Measurements from ENCODE around the gene SND1.

SND1 gene

DNA sequence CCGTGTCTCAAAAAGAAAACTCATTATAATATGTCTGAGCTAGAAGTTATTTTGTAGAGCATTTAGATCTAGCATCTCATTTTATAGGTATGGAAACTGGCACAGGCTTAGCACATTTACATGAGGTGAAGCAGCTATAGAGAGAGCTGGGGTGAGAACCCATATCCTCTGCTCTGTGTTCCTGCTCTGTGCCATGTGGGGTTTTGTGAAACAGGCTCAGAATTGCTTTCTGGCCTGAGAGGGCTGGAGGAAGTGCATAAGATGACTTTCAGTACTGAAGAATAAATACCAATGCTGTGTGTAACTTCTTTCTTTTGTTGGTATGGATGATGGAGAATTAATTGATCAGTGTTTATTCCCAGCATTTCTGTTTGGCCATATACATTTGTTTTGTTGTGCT lies 220.1 kb downstream of the SND1 start:
- no CpG with 5 or more reads among the region's 1 CpG for WGBS (ENCODE audit: insufficient coverage)
- Histone ChIP-seq H3K4me1 (ENCODE audit: control extremely low read depth in 1 of 4, control insufficient read depth in 4 of 4, insufficient read depth in 4 of 4, low read length in 3 of 4) (no peaks in the 10 kb centered on the region), H3K27ac (ENCODE audit: insufficient read depth in 1 of 2, low read depth in 1 of 2, low read length in 2 of 2, poor library complexity in 1 of 2, severe bottlenecking in 2 of 2) (no peak overlapping the region), H3K9me3 (ENCODE audit: control extremely low read depth in 1 of 5, control insufficient read depth in 4 of 5, insufficient read depth in 2 of 5, low read depth in 1 of 5, low read length in 4 of 5) (no peaks in the 10 kb centered on the region), H3K4me3 (ENCODE audit: control insufficient read depth in 1 of 7, extremely low read depth in 1 of 7, insufficient read depth in 4 of 7, low read depth in 2 of 7, low read length in 6 of 7) (no peak overlapping the region), H3K36me3 (ENCODE audit: control insufficient read depth in 4 of 4, insufficient read depth in 4 of 4, low read length in 3 of 4) (peaks cover 0 to 9% (median 3%) of the 10 kb centered on the region in 4 experiments), H3K27me3 (replicated peaks in 2 of 5; ENCODE audit: control insufficient read depth in 4 of 5, insufficient read depth in 5 of 5, low read length in 4 of 5) (no peaks in the 10 kb centered on the region)
- ChIA-PET POLR2A (no interaction called here), CTCF (no interaction called here)
- peak in 1 of 3 donors; percentile 8 for DNase-seq

GRCh38 chr7:127873151-127873550 lies 221.2 kb downstream of the SND1 start:
- ChIA-PET CTCF (no interaction called here), POLR2A (no interaction called here)

DNA sequence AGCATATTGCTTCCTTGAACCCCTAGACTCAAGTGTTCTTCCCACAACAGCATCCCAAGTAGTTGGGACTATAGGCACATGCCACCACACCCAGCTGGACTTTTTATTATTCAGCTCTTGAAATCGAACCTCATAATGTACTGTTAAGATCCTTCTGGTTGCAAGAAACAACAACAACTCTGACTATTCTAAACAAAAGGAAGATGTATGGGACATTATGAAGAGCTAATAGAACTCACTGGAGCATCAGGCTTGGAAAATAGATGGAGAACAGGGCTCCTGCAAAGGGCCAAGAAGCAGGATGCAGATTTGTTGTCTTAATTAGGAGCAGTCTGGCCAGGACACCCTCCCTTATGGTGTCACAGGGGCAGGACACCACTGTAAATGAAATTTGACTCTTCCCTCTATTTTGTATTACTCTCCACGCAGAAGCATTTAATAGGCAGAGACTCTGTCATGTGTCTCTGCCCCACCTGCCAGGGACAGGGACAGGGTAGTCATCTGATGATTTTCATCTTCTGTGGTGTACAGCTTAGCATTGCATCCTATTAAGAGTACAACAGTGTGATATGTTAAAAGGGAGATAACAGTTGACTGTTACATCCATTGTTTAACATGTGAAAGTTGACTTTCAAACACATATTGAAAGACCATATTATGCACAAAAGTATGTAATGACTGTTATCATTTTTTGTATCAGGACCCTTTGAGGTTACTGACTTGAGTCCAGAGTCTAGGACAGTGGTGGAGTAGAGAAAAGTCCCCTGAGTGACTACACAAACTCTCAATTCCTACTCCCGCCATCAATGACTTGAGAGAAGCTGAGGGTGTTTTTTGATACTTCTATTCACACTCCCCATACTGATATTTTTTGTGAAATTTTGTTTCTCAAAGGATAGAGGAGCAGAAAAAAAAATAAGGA lies 222.0 kb downstream of the SND1 start:
- POLR2A ChIA-PET: no interaction called here
- H3K4me1 ChIP-seq (ENCODE audit: control extremely low read depth in 1 of 4, control insufficient read depth in 4 of 4, insufficient read depth in 4 of 4, low read length in 3 of 4): peaks cover 0 to 3% (median 2%) of the 10 kb centered on the region in 4 experiments
- H3K9me3 ChIP-seq (ENCODE audit: control extremely low read depth in 1 of 5, control insufficient read depth in 4 of 5, insufficient read depth in 2 of 5, low read depth in 1 of 5, low read length in 4 of 5): no peaks in the 10 kb centered on the region
- DNase-seq: no peak
- no peaks in the 10 kb centered on the region for H3K27me3 ChIP-seq (replicated peaks in 2 of 5; ENCODE audit: control insufficient read depth in 4 of 5, insufficient read depth in 5 of 5, low read length in 4 of 5)
- H3K36me3 ChIP-seq (ENCODE audit: control insufficient read depth in 4 of 4, insufficient read depth in 4 of 4, low read length in 3 of 4): peaks cover 0 to 9% (median 0%) of the 10 kb centered on the region in 4 experiments
- no peak overlapping the region for H3K27ac ChIP-seq (ENCODE audit: insufficient read depth in 1 of 2, low read depth in 1 of 2, low read length in 2 of 2, poor library complexity in 1 of 2, severe bottlenecking in 2 of 2)
- H3K4me3 ChIP-seq (ENCODE audit: control insufficient read depth in 1 of 7, extremely low read depth in 1 of 7, insufficient read depth in 4 of 7, low read depth in 2 of 7, low read length in 6 of 7): no peak overlapping the region
- CTCF ChIA-PET: no interaction called here
- 100% methylated on average over 2 of the region's 3 CpGs for WGBS (ENCODE audit: insufficient coverage)

More at GRCh38 chr7:127873151-127873550, 221.2 kb downstream of the SND1 start:
- no peak for DNase-seq
- Histone ChIP-seq H3K27me3 (replicated peaks in 2 of 5; ENCODE audit: control insufficient read depth in 4 of 5, insufficient read depth in 5 of 5, low read length in 4 of 5) (no peaks in the 10 kb centered on the region), H3K9me3 (ENCODE audit: control extremely low read depth in 1 of 5, control insufficient read depth in 4 of 5, insufficient read depth in 2 of 5, low read depth in 1 of 5, low read length in 4 of 5) (no peaks in the 10 kb centered on the region), H3K4me1 (ENCODE audit: control extremely low read depth in 1 of 4, control insufficient read depth in 4 of 4, insufficient read depth in 4 of 4, low read length in 3 of 4) (peaks cover 0 to 3% (median 2%) of the 10 kb centered on the region in 4 experiments), H3K4me3 (ENCODE audit: control insufficient read depth in 1 of 7, extremely low read depth in 1 of 7, insufficient read depth in 4 of 7, low read depth in 2 of 7, low read length in 6 of 7) (no peak overlapping the region), H3K36me3 (ENCODE audit: control insufficient read depth in 4 of 4, insufficient read depth in 4 of 4, low read length in 3 of 4) (peaks cover 0 to 9% (median under 1%) of the 10 kb centered on the region in 4 experiments), H3K27ac (ENCODE audit: insufficient read depth in 1 of 2, low read depth in 1 of 2, low read length in 2 of 2, poor library complexity in 1 of 2, severe bottlenecking in 2 of 2) (no peak overlapping the region)
- 100% methylated on average over 2 of the region's 3 CpGs for WGBS (ENCODE audit: insufficient coverage)

DNA sequence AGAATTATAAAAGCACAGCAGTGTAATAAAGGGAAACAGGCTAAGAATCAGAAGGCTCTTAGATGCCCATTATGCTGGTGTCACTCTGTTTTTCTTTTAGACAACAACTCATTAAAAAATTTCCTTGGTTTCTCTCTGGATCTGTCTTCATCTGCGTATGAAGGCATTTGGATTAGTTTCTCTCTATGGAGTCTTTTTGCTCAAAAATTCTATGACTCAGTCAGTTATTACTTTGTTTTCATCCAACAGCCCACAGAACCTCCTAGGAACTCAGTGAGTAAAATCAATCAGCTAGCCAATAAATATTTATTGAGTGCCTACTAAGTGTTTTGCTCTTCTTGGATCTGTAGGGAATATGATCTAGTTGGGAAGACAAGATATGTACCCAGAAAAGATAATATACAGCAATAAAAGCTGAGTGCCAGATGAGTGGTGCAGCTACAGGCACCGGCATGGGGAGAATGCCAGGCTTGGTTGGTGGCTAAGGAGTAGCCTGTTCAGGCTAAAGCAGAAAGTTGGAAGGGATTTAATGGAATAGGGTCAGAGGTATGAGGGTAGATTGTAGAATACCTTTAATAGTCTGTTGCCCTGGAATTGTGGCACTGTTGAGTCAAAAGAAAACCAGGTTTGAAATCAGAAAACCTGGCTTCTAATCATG lies 223.1 kb downstream of the SND1 start:
- ChIA-PET POLR2A (no interaction called here), CTCF (no interaction called here)
- Histone ChIP-seq H3K27me3 (replicated peaks in 2 of 5; ENCODE audit: control insufficient read depth in 4 of 5, insufficient read depth in 5 of 5, low read length in 4 of 5) (no peaks in the 10 kb centered on the region), H3K4me1 (ENCODE audit: control extremely low read depth in 1 of 4, control insufficient read depth in 4 of 4, insufficient read depth in 4 of 4, low read length in 3 of 4) (peaks cover 0 to 3% (median 2%) of the 10 kb centered on the region in 4 experiments), H3K9me3 (ENCODE audit: control extremely low read depth in 1 of 5, control insufficient read depth in 4 of 5, insufficient read depth in 2 of 5, low read depth in 1 of 5, low read length in 4 of 5) (no peaks in the 10 kb centered on the region), H3K36me3 (ENCODE audit: control insufficient read depth in 4 of 4, insufficient read depth in 4 of 4, low read length in 3 of 4) (peaks cover 0 to 9% (median 0%) of the 10 kb centered on the region in 4 experiments), H3K27ac (ENCODE audit: insufficient read depth in 1 of 2, low read depth in 1 of 2, low read length in 2 of 2, poor library complexity in 1 of 2, severe bottlenecking in 2 of 2) (no peak overlapping the region), H3K4me3 (ENCODE audit: control insufficient read depth in 1 of 7, extremely low read depth in 1 of 7, insufficient read depth in 4 of 7, low read depth in 2 of 7, low read length in 6 of 7) (no peak overlapping the region)
- no peak for DNase-seq
- WGBS (ENCODE audit: insufficient coverage): 100% methylated on average over 1 of the region's 2 CpGs

- Histone ChIP-seq H3K9me3 (ENCODE audit: control extremely low read depth in 1 of 5, control insufficient read depth in 4 of 5, insufficient read depth in 2 of 5, low read depth in 1 of 5, low read length in 4 of 5) (no peaks in the 10 kb centered on the region), H3K27ac (ENCODE audit: insufficient read depth in 1 of 2, low read depth in 1 of 2, low read length in 2 of 2, poor library complexity in 1 of 2, severe bottlenecking in 2 of 2) (no peak overlapping the region), H3K27me3 (replicated peaks in 2 of 5; ENCODE audit: control insufficient read depth in 4 of 5, insufficient read depth in 5 of 5, low read length in 4 of 5) (no peaks in the 10 kb centered on the region), H3K4me1 (ENCODE audit: control extremely low read depth in 1 of 4, control insufficient read depth in 4 of 4, insufficient read depth in 4 of 4, low read length in 3 of 4) (peaks cover 0 to 3% (median 2%) of the 10 kb centered on the region in 4 experiments), H3K36me3 (ENCODE audit: control insufficient read depth in 4 of 4, insufficient read depth in 4 of 4, low read length in 3 of 4) (peaks cover 0 to 9% (median 0%) of the 10 kb centered on the region in 4 experiments), H3K4me3 (ENCODE audit: control insufficient read depth in 1 of 7, extremely low read depth in 1 of 7, insufficient read depth in 4 of 7, low read depth in 2 of 7, low read length in 6 of 7) (no peak overlapping the region)
- ChIA-PET CTCF (no interaction called here), POLR2A (no interaction called here)
- no peak for DNase-seq
- 100% methylated on average over 1 of the region's 1 CpG for WGBS (ENCODE audit: insufficient coverage)
Observed at GRCh38 chr7:127876393-127876792, 224.4 kb downstream of the SND1 start.

DNA sequence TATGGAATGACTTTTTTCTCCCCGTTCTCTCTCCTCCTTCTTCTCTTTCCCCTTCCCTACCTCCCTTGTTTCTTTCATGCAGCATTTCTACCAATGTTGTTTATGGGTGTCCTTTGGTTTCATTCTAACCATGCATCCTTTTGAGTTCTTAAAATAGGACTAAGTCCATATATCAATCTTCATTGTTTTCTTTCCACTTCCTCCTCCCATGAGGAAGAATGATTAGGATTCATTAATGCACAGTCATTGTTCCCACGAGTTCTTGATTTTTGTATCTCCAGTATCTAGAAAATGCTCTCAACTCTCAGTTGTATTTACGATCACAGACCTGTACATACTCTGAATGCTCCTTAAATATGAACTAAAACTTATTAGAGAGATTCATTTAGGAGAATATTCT lies 226.0 kb downstream of the SND1 start:
- DNase-seq: no peak
- no peaks in the 10 kb centered on the region for H3K27me3 ChIP-seq (replicated peaks in 2 of 5; ENCODE audit: control insufficient read depth in 4 of 5, insufficient read depth in 5 of 5, low read length in 4 of 5)
- peaks cover 0 to 3% (median 2%) of the 10 kb centered on the region in 4 experiments for H3K4me1 ChIP-seq (ENCODE audit: control extremely low read depth in 1 of 4, control insufficient read depth in 4 of 4, insufficient read depth in 4 of 4, low read length in 3 of 4)
- no peaks in the 10 kb centered on the region for H3K9me3 ChIP-seq (ENCODE audit: control extremely low read depth in 1 of 5, control insufficient read depth in 4 of 5, insufficient read depth in 2 of 5, low read depth in 1 of 5, low read length in 4 of 5)
- peaks cover 0 to 9% (median 0%) of the 10 kb centered on the region in 4 experiments for H3K36me3 ChIP-seq (ENCODE audit: control insufficient read depth in 4 of 4, insufficient read depth in 4 of 4, low read length in 3 of 4)
- 0% methylated on average over 1 of the region's 3 CpGs for WGBS (ENCODE audit: insufficient coverage)
- peak overlapping the region in 1 of 7 experiments; percentile 3 for H3K4me3 ChIP-seq (ENCODE audit: control insufficient read depth in 1 of 7, extremely low read depth in 1 of 7, insufficient read depth in 4 of 7, low read depth in 2 of 7, low read length in 6 of 7)
- ChIA-PET POLR2A (no interaction called here), CTCF (interaction anchor here (1.3 kb wide), 2 partner anchors 12 to 14 kb away, joined by 3 read pairs; no protein-coding TSS in a partner anchor)
- H3K27ac ChIP-seq (ENCODE audit: insufficient read depth in 1 of 2, low read depth in 1 of 2, low read length in 2 of 2, poor library complexity in 1 of 2, severe bottlenecking in 2 of 2): no peak overlapping the region

DNA sequence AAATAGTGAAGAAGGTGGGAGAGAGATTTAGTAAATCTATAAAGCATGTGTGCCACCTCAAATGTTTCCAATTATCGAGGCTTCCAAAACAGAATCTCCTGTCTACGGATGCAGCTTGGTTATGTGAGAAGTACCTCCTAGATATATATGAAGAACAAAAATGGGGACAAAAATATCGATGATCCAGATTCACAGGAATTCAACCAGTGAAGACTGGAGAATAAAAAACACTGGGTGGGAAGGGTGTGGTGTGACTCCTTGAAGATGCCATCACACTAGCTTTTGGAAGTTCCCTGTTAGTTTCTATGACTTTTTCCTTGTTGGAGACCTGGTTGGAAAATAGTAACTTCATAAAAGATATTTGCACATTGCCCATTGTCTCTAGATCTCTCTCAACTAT lies 226.8 kb downstream of the SND1 start:
- Histone ChIP-seq H3K27ac (ENCODE audit: insufficient read depth in 1 of 2, low read depth in 1 of 2, low read length in 2 of 2, poor library complexity in 1 of 2, severe bottlenecking in 2 of 2) (no peak overlapping the region), H3K36me3 (ENCODE audit: control insufficient read depth in 4 of 4, insufficient read depth in 4 of 4, low read length in 3 of 4) (peaks cover 0 to 5% (median 0%) of the 10 kb centered on the region in 4 experiments), H3K4me1 (ENCODE audit: control extremely low read depth in 1 of 4, control insufficient read depth in 4 of 4, insufficient read depth in 4 of 4, low read length in 3 of 4) (peaks cover 0 to 3% (median 2%) of the 10 kb centered on the region in 4 experiments), H3K9me3 (ENCODE audit: control extremely low read depth in 1 of 5, control insufficient read depth in 4 of 5, insufficient read depth in 2 of 5, low read depth in 1 of 5, low read length in 4 of 5) (no peaks in the 10 kb centered on the region), H3K4me3 (ENCODE audit: control insufficient read depth in 1 of 7, extremely low read depth in 1 of 7, insufficient read depth in 4 of 7, low read depth in 2 of 7, low read length in 6 of 7) (no peak overlapping the region), H3K27me3 (replicated peaks in 2 of 5; ENCODE audit: control insufficient read depth in 4 of 5, insufficient read depth in 5 of 5, low read length in 4 of 5) (no peaks in the 10 kb centered on the region)
- WGBS (ENCODE audit: insufficient coverage): 95% methylated on average over 3 of the region's 3 CpGs
- ChIA-PET POLR2A (no interaction called here), CTCF (no interaction called here)
- no peak for DNase-seq

All from common myeloid progenitor, CD34-positive (primary cell).